T-helper 2 cell treated with Interferon-gamma antibody and Interleukin-4, amounts not matched to agents 5 μg/mL and 100 μg/mL, for 36 hours (primary cell): ENCODE measurements around the gene GNG13.
"Not testable (repeated sequence)": the region's sequence is repeated elsewhere in the genome, so short reads cannot be mapped to it uniquely, and the experiment has no call there.

Experiments used
- DNase-seq: peaks from one replicate; pipeline ENCODE4 v3.0.0; 2021; ENCODE audit warnings: low spot score
- H3K27ac Mint-ChIP-seq: one replicate; pipeline ENCODE4 v1.8.0; 2021; ENCODE audit warnings: mild to moderate bottlenecking, mixed read lengths
- H3K27me3 Mint-ChIP-seq: one replicate; pipeline ENCODE4 v1.8.0; 2021; ENCODE audit warnings: low read depth, mixed read lengths
- H3K36me3 Mint-ChIP-seq: one replicate; pipeline ENCODE4 v1.8.0; 2021; ENCODE audit warnings: low read depth, mixed read lengths
- H3K4me1 Mint-ChIP-seq: one replicate; pipeline ENCODE4 v1.8.0; 2021; ENCODE audit warnings: low read depth, mixed read lengths
- H3K4me3 Mint-ChIP-seq: one replicate; pipeline ENCODE4 v1.8.0; 2022; ENCODE audit warnings: mild to moderate bottlenecking, moderate library complexity, mixed read lengths
- H3K9me3 Mint-ChIP-seq: one replicate; pipeline ENCODE4 v1.8.0; 2021; ENCODE audit warnings: mixed read lengths

Gene GNG13

DNA sequence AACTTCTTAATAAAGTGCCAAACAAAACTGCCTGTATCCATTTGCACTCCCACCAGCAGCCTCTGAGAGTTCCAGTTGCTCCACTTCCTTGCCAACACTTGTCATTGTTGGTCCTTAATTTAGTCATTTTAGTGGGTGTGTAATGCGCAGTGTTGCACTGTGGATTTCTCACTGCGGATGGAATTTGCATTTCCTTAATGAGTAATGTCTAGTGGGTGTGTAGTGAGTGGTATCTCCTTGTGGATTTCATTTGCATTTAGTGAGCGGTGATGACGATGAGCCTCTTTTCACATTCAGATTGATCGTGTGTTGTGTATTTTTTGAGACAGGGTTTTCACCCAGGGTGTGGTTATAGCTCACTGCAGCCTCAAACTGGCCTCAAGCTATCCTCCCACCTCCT is 44.1 kb downstream of the GNG13 start:
- no peak overlapping the region for H3K27ac Mint-ChIP-seq
- no peaks in the 10 kb centered on the region for H3K9me3 Mint-ChIP-seq
- H3K4me1 Mint-ChIP-seq: no peaks in the 10 kb centered on the region
- H3K4me3 Mint-ChIP-seq: no peak overlapping the region
- H3K36me3 Mint-ChIP-seq: no peaks in the 10 kb centered on the region
- no peak for DNase-seq
- peaks cover 7% of the 10 kb centered on the region for H3K27me3 Mint-ChIP-seq

DNA sequence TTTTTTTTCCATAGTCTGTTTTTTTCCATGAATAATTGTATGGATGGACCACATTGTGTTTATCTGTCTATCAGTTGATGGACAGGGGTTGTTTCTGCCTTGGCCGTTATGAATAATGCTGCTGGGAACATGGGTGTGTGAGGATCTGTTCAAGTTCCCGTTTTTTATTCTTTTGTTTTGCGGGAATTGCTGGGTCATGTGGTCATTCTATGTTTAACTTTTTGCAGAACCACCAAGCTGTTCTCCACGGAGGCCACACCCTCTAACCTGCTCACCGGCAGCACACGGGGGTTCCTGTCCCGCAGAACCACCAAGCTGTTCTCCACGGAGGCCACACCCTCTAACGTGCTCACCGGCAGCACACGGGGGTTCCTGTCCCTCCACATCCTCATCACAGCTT is 45.9 kb downstream of the GNG13 start:
- no peak overlapping the region for H3K4me3 Mint-ChIP-seq
- peaks cover 7% of the 10 kb centered on the region for H3K27me3 Mint-ChIP-seq
- no peaks in the 10 kb centered on the region for H3K4me1 Mint-ChIP-seq
- H3K36me3 Mint-ChIP-seq: no peaks in the 10 kb centered on the region
- no peak for DNase-seq
- no peaks in the 10 kb centered on the region for H3K9me3 Mint-ChIP-seq
- H3K27ac Mint-ChIP-seq: no peak overlapping the region

DNA sequence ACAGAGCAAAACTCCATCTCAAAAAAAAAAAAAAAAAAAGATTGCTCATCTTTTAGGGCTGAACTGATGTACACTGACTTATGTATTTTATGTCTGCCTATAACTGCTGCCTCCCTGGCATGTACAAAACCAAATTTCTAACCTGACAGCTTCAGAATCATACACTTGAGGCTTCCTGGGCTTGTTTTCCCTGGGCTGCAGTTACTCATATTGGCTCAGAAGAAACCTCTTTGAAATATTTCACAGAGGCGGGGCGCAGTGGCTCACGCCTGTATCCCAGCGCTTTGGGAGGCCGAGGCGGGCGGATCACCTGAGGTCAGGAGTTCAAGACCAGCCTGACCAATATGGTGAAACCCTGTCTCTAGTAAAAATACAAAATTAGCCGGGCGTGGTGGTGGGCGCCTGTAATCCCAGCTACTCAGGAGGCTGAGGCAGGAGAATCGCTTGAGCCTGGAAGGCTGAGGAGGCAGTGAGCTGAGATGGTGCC is 46.4 kb downstream of the GNG13 start:
- not testable (repeated sequence) for H3K27me3 Mint-ChIP-seq, H3K36me3 Mint-ChIP-seq, H3K4me3 Mint-ChIP-seq, H3K27ac Mint-ChIP-seq, H3K4me1 Mint-ChIP-seq, H3K9me3 Mint-ChIP-seq, DNase-seq

DNA sequence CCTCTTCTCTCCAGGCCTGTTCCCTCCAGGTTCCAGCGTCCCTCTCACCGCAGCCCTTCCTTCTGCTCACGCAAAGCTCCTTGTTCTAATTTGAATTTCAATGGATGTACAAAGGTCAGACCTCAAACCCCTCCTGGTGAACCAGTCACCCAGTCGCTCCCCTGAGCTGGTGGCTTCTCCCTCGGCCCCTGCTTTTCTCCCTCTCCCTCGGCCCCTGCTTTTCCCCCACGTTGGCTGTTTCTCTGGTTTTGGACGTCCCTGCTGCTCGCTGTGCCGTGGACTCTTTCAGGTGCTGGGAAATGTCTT is 48.6 kb downstream of the GNG13 start:
- H3K27ac Mint-ChIP-seq: no peak overlapping the region
- H3K36me3 Mint-ChIP-seq: no peaks in the 10 kb centered on the region
- no peak for DNase-seq
- H3K4me1 Mint-ChIP-seq: no peaks in the 10 kb centered on the region
- H3K4me3 Mint-ChIP-seq: no peak overlapping the region
- H3K9me3 Mint-ChIP-seq: no peaks in the 10 kb centered on the region
- H3K27me3 Mint-ChIP-seq: peaks cover 7% of the 10 kb centered on the region

DNA sequence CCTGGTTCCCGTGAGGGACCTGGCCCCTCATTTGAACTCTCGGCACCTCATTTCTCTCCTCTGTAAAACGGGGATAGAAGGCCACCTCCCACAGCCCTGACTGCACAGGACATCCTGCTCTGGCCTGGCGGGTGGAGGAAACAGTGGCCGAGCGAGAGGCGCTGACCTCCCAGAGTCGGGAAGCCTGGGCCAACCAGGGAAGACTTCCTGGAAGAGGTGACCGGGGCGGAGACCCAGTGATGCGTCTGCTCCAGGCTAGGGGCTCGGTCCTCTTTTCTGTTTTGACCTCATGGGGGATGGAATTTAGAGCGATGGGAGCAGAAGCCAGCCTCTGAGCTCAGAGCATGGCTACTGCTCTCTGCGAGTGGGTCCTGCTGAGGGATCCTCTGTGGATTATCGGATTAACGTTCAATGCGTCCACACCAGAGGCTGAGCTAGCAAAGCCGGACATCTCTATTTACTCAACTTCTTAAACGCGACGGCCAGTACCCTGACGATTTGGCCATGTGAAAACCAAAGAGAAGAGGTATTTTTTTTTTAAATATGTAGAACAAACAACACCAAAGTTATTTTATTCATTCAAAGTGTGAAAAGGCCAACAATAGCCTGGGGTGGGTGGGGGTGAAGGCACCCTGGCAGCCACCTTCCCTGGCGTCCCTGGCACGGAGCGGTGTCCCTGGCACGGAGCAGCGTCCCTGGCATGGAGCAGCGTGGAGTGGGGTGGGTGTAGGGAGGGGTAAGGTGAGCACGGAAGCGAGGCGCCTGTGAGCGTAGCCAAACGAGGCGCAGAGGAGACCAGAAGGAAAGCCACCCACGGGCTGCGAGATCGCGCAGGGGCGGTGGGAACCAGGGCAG is 49.2 kb downstream of the GNG13 start:
- Mint-ChIP-seq H3K4me3 (no peak overlapping the region), H3K27ac (no peak overlapping the region), H3K27me3 (peaks cover 4% of the 10 kb centered on the region), H3K9me3 (no peaks in the 10 kb centered on the region), H3K4me1 (no peaks in the 10 kb centered on the region), H3K36me3 (no peaks in the 10 kb centered on the region)
- no peak for DNase-seq

DNA sequence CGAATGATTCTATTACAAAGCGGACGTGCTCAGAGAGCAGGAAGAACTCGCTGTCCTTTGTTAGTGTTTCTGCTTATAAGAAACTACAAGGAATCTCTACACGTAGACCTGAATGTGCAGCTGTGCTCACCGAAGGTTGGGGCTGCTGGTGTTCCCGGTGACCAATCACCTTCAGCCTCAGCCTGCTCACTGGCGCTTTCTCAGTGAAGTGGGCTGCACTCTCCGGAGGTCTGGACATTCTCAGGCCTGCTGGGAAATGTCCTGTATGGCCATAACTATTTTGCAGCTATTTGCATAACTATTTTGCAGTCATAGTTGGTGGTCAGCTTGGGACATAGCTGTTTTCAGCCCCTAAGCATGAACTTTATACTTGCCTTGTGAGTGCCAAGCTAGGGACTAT is 50.0 kb downstream of the GNG13 start:
- no peak overlapping the region for H3K4me3 Mint-ChIP-seq
- no peak overlapping the region for H3K27ac Mint-ChIP-seq
- H3K27me3 Mint-ChIP-seq: no peaks in the 10 kb centered on the region
- no peaks in the 10 kb centered on the region for H3K4me1 Mint-ChIP-seq
- H3K36me3 Mint-ChIP-seq: no peaks in the 10 kb centered on the region
- no peaks in the 10 kb centered on the region for H3K9me3 Mint-ChIP-seq
- no peak for DNase-seq

DNA sequence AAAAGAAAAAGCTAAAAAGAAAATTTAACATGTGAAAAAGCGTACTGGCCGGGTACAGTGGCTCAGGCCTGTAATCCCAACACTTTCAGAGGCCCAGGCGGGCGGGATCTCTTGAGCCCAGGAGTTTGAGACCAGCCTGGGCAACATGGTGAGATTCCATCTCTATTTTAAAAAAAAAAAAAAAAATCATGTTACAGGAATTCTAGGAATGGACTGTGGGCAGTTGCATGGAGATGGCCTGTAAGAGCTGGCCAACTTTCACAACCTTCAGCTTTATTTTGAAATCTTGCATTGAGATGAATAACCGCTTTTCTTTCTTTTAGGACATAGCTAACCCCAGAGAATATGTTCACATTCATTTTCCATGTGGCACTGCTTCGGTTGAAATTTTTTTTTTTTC is 51.5 kb downstream of the GNG13 start:
- no peak for DNase-seq
- H3K4me1 Mint-ChIP-seq: no peaks in the 10 kb centered on the region

More for the DNA sequence above, 51.5 kb downstream of the GNG13 start:
- Mint-ChIP-seq H3K27me3 (no peaks in the 10 kb centered on the region), H3K9me3 (no peaks in the 10 kb centered on the region), H3K36me3 (no peaks in the 10 kb centered on the region), H3K4me3 (no peak overlapping the region), H3K27ac (no peak overlapping the region)
